ENCODE measurements around the gene FSTL3.

- no peak for TF ChIP-seq CTCF (IDR thresholded peaks at IDR 0.05)
- no peak for TF ChIP-seq REST (IDR thresholded peaks at IDR 0.05; ENCODE audit: low read depth, low read length)
- no peak for TF ChIP-seq EP300 (IDR thresholded peaks at IDR 0.05; ENCODE audit: borderline replicate concordance in 1 of 2, low read depth in 1 of 2, low read length in 1 of 2)
- TF ChIP-seq SMC3 (IDR thresholded peaks at IDR 0.05; ENCODE audit: low read depth, low read length): no peak
- no peak for TF ChIP-seq EZH2phosphoT487 (IDR thresholded peaks at IDR 0.05; ENCODE audit: borderline replicate concordance, low read depth)
- TF ChIP-seq ELF1 (IDR thresholded peaks at IDR 0.05): no peak
- no peak for TF ChIP-seq SIN3A (IDR thresholded peaks at IDR 0.05; ENCODE audit: borderline replicate concordance, low read depth, low read length)
- no peak for TF ChIP-seq RFX5 (IDR thresholded peaks at IDR 0.05; ENCODE audit: low read length)
- TF ChIP-seq TAF1 (IDR thresholded peaks at IDR 0.05; ENCODE audit: borderline replicate concordance, low read depth, low read length): no peak
Observed at GRCh38 chr19:682678-683320, 6.6 kb downstream of the FSTL3 start.
